Progenitor cell of endocrine pancreas (in vitro differentiated cells): Measurements from ENCODE around the gene PLD1. TPM values are rescaled to one million over a fixed set of nuclear protein-coding genes. Genes with fewer than 3 reads are reported as not detected.

Source experiments
- DNase-seq: peaks from one replicate; pipeline ENCODE4 v3.0.0; 2021; ENCODE audit warnings: low spot score; ENCODE audit not compliant: unreplicated experiment
- H3K27ac Mint-ChIP-seq: 2 replicates; pipeline ENCODE4 v1.8.0; 2021; ENCODE audit warnings: mild to moderate bottlenecking, moderate library complexity, mixed read lengths
- H3K27me3 Mint-ChIP-seq: 2 replicates; pipeline ENCODE4 v1.8.0; 2021; ENCODE audit warnings: mixed read lengths
- H3K36me3 Mint-ChIP-seq: 2 replicates; pipeline ENCODE4 v1.8.0; 2022; ENCODE audit warnings: mixed read lengths; ENCODE audit not compliant: insufficient read depth
- H3K4me1 Mint-ChIP-seq: 2 replicates; pipeline ENCODE4 v1.8.0; 2021; ENCODE audit warnings: low read depth, mixed read lengths
- H3K4me3 Mint-ChIP-seq: 2 replicates; pipeline ENCODE4 v1.8.0; 2021; ENCODE audit warnings: low read depth, mild to moderate bottlenecking, moderate library complexity, mixed read lengths
- H3K9me3 Mint-ChIP-seq: 2 replicates; pipeline ENCODE4 v1.8.0; 2021; ENCODE audit warnings: low read depth, mixed read lengths
- CTCF ChIP-seq: fragments of 200-600 bp; sonication (generic); IDR thresholded peaks from one replicate; pipeline ENCODE4 v1.5.0; 2021; ENCODE audit warnings: antibody characterized with exemption, mild to moderate bottlenecking; ENCODE audit not compliant: unreplicated experiment
- total RNA-seq: library from RNA; stranded (reverse); gene quantifications from 2 replicates; pipeline ENCODE4 v1.2.1, GENCODE V29; 2021

PLD1 gene
- total RNA-seq, 1 donor from 2014 or later, result 143 TPM

GRCh38 chr3:171840811-171841619, 30.7 kb upstream of the PLD1 start:
- DNase-seq, result no peak
- Mint-ChIP-seq H3K4me1 (peaks cover 35% of the 10 kb centered on the region), H3K36me3 (no peaks in the 10 kb centered on the region), H3K27me3 (no peaks in the 10 kb centered on the region), H3K4me3 (no peak overlapping the region), H3K9me3 (peaks cover 5% of the 10 kb centered on the region), H3K27ac (peak overlapping the region; percentile 60)
- no peak for TF ChIP-seq CTCF

- no peak for TF ChIP-seq CTCF
- H3K9me3 Mint-ChIP-seq, result peaks cover 3% of the 10 kb centered on the region
- no peaks in the 10 kb centered on the region for H3K36me3 Mint-ChIP-seq
- no peaks in the 10 kb centered on the region for H3K27me3 Mint-ChIP-seq
- no peak overlapping the region for H3K4me3 Mint-ChIP-seq
- H3K27ac Mint-ChIP-seq, result peak overlapping the region; percentile 60
- H3K4me1 Mint-ChIP-seq, result peaks cover 33% of the 10 kb centered on the region
- no peak for DNase-seq
Observed at GRCh38 chr3:171840445-171840810, 30.1 kb upstream of the PLD1 start.

- no peak for TF ChIP-seq CTCF
- peaks cover 40% of the 10 kb centered on the region for H3K4me1 Mint-ChIP-seq
- no peak for DNase-seq
Observed at GRCh38 chr3:171839270-171839669, 29.0 kb upstream of the PLD1 start.

GRCh38 chr3:171838218-171838720, 28.0 kb upstream of the PLD1 start:
- no peak for DNase-seq
- Mint-ChIP-seq H3K27ac (peak overlapping the region; percentile 80), H3K36me3 (no peaks in the 10 kb centered on the region), H3K4me3 (no peak overlapping the region), H3K4me1 (peaks cover 43% of the 10 kb centered on the region), H3K27me3 (no peaks in the 10 kb centered on the region), H3K9me3 (no peaks in the 10 kb centered on the region)
- no peak for TF ChIP-seq CTCF

More at GRCh38 chr3:171839270-171839669, 29.0 kb upstream of the PLD1 start:
- Mint-ChIP-seq H3K27me3 (no peaks in the 10 kb centered on the region), H3K4me3 (no peak overlapping the region), H3K27ac (no peak overlapping the region), H3K9me3 (no peaks in the 10 kb centered on the region), H3K36me3 (no peaks in the 10 kb centered on the region)

- Mint-ChIP-seq H3K9me3 (no peaks in the 10 kb centered on the region), H3K4me3 (no peak overlapping the region), H3K4me1 (peaks cover 41% of the 10 kb centered on the region), H3K36me3 (no peaks in the 10 kb centered on the region), H3K27me3 (no peaks in the 10 kb centered on the region), H3K27ac (no peak overlapping the region)
- TF ChIP-seq CTCF, result no peak
- no peak for DNase-seq
Observed at GRCh38 chr3:171837698-171838097, 27.4 kb upstream of the PLD1 start.
